Measurements from ENCODE around the gene MT2A.
"Not testable (repeated sequence)": the region's sequence is repeated elsewhere in the genome, so short reads cannot be mapped to it uniquely, and the experiment has no call there.

MT2A gene

DNA sequence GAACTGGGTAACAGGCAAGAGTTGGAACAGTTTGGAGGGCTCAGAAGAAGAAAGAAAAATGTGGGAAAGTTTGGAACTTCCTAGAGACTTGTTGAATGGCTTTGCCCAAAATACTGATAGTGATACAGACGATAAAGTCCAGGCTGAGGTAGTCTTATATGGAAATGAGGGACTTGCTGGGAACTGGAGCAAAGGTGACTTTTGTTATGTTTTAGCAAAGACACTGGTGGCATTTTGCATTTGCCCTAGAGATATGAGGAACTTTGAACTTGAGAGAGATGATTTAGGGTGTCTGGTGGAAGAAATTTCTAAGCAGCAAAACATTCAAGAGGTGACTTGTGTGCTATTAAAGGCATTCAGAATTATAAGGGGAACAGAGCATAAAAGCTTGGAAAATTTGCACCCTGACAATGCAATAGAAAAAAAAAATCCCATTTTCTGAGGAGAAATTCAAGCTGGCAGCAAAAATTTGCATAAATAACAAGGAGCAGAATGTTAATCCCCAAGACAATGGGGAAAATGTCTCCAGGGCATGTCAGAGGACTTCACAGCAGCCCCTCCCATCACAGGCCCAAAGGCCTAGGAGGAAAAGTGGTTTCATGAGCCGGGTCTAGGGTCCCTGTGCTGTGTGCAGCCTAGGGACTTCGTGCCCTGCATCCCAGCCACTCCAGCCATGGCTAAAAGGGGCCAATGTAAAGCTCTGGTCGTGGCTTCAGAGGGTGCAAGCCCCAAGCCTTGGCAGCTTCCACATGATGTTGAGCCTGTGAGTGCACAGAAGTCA, 13.5 kb downstream of the MT2A start:
- not testable (repeated sequence) for DNase-seq

DNA sequence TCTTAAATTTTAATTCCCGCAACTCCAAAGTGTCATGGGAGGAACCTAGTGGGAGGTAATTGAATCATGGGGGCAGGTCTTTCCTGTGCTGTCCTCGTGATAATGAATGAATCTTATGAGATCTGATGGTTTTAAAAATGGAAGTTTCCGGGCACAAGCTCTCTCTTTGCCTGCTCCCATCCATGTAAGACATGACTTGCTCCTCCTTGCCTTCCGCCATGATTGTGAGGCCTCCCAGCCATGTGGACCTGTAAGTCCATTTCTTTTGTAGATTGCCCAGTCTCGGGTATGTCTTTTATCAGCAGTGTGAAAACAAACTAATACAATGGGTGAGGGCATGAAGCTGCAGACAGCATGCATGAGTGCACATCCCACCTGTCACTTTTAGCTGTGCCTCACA, 14.8 kb downstream of the MT2A start:
- not testable (repeated sequence) for DNase-seq

DNA sequence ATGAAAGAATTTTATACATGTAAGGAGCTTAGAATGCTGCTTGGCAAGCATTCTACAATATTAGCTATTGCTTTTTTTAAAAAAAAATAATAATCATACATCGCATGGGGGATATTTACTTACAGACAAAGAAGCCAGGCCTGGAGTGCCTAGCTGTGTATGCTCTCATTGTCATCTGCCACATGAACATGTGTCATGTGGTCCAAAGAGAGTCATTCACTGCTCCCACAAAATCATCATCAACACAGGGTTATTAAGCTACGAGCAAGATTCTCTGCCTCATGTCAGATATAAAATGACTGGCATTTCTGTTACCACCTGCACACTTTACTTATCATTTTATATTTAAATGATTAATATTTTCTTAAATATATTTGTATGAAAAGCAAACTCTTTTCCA, 15.3 kb downstream of the MT2A start:
- no peak for DNase-seq

DNA sequence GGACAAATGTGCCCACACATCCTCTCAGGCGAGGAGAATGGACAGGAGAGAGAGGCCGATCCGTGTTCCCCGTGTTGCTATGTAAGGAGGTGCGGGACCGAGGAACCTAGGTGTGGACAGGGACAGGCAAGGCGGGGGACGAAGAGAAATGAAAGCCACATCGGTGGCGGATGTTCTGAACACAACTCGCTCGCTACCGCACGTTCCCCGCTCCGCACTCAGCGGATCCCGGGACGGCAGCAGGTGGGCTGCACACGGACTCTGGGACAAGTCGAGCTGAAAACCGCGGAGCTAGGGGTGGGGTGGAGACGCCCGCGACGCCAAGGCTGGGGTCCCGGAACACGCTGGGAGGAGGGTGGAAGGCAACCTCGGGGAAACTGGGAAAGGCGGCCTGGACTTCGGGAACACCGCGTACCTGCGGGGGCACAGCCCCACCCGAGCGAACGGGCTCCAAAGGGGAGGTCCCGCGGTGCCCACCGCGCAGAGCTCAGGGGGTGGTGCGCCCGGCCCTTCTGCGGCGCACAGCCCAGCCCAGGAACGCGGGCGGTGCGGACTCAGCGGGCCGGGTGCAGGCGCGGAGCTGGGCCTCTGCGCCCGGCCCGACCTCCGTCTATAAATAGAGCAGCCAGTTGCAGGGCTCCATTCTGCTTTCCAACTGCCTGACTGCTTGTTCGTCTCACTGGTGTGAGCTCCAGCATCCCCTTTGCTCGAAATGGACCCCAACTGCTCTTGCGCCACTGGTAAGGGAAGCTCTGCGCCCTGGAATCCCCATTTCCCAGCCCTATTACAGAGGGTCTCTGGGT, 17.0 kb downstream of the MT2A start, which contains the start of gene MT1E:
TSS of gene MT1E (plus strand) at position 642 of the 803 bp plus-strand sequence. CDS start at position 713, 71 bp downstream.
- no peak for DNase-seq

DNA sequence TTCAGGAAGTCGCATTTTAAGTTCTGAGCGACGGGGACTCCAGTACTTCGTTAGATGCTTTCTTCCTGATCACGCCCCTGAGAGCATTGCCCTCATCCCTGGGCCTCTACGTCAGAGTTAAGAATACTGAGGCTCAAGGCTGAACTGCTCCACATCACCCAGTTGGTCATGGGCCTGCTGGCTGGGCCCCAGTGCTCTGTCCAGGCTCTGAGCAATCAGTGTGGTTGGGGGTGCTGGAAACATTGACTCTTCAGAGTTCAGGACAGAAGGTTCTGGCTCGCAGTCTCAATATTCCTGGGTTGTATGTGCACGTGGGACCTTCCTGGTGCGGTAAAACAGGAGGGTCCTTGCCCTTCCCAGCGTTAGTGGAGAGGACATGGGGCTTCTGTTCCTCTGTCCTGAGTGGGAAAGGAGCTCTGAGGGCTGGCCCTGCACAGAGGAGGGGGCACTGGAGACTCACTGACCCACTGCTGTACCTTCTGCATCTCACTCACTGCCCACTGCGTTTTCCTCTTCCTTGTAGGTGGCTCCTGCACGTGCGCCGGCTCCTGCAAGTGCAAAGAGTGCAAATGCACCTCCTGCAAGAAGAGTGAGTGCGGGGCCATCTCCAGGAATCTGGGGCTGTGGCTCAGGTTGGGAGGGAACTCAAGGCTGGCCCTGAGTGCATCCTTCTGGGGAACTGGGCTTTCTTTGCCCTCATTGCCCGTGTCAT, 17.7 kb downstream of the MT2A start:
- DNase-seq, result no peak

DNA sequence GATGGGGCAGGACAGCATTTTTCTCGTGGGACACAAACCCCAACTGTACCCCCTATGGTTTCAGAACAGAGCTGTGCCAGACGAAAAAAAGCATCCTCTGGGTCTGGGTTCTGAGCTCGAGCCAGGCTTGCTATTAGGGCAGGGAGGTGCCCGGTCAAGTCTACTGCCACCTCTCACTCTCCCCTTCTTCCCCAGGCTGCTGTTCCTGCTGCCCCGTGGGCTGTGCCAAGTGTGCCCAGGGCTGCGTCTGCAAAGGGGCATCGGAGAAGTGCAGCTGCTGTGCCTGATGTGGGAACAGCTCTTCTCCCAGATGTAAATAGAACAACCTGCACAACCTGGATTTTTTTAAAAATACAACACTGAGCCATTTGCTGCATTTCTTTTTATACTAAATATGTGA, 18.3 kb downstream of the MT2A start:
- DNase-seq, result no peak

DNA sequence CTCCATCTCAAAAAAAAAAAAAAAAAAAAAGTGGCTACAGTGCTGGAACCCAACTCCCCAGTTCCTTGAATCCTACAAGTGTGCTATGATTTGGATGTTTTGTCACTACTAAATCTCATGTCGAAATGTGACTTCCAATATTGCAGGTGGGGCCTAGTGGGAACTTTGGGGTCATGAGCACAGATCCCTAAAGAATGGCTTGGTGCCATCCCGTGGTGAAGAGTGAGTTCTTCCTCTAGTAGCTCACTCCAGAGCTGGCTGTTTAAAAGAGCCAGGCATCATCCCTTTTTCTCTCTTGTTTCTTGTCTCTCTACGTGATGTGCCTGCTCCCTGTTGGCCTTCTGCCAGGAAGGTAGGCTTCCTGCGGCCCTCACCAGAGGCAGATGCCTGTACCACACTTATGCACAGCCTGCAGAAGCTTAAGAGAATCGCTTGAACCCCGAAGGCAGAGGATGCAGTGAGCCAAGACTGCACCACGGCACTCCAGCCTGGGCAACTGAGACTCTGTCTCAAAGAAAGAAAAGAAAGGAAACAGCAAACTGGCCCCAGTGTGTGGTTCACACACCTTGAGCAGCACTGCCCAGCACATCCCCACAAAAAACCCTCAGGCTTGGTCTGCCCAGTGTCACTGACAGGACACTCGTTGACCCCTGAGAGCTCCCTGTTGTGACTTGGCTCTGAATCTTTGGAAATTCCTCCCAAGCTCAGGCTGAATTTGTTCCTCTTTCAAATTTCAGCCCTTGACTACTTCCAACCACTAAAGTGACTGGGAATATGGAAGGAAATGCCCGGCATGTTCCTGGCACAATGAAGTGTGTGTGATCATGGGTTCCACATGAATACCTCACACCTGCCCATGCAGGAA, 20.3 kb downstream of the MT2A start:
- DNase-seq, result no peak

DNA sequence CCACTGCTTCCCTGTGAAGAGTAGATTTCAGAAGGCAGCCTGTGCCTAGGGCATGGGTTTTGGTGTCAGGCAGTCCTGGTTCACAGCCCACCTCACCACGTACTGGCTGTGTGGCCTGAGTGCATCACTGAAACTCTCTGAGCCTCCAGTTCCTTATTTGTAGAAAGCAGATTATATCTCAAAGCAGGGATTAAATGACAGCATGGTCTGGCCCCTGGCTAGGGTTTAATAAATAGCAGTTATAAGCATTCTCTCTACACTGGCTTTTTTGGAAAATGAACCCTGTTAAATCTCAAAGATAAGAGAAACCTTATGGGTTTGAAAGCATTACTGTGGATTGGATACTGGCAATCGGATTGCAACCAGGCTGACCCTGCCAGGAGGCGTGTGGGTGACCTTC, 21.1 kb downstream of the MT2A start:
- no peak for DNase-seq

DNA sequence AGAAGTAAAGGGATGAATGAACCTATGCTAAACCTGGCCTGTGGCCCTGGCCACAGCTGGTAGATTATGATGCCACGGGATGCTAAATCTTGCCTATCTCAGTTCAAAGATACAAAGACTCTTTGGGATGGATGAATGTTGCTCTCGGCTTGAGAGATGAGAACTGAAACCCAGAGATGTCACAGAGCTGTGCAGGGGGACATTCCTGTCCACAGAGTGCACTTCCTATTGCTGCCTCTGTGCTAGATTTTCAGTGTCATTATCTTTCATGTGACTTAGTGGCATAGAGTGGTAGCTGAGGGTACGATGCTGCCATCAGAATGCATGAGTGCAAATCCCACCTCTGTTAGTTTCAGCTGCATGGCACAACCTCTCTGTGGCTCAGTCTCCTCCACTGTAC, 21.8 kb downstream of the MT2A start:
- no peak for DNase-seq

DNA sequence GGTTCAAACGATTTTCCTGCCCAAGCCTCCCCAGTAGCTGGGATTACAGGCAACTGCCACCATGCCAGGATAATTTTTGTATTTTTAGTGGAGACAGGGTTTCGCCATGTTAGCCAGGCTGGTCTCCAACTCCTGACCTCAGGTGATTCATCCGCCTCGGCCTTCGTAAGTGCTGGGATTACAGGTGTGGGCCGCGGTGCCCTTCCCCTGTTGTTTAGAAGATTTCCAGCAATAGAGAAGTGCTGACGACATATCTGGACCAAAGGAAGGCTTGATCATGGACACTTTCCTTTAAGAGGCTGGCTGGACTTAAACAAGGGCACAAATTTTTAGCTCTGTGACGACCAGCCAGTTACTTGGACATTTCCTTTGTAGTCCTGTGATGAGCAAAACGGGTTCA, 22.8 kb downstream of the MT2A start:
- no peak for DNase-seq

DNA sequence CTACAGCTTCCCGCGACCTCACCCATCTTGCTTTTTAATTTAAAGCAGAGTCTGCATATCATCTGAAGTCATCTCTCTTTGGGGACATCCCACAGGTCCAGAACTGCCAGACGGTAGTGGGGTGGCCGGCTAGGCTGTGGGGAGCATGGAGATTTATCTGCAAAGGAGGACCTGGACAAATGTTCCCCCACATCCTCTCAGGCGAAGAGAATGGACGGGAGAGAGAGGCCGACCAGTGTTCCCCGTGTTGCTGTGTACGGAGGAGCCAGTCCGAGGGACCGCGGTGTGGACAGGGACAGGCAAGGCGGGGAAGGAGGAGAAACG, 23.4 kb downstream of the MT2A start:
- DNase-seq, result no peak

DNA sequence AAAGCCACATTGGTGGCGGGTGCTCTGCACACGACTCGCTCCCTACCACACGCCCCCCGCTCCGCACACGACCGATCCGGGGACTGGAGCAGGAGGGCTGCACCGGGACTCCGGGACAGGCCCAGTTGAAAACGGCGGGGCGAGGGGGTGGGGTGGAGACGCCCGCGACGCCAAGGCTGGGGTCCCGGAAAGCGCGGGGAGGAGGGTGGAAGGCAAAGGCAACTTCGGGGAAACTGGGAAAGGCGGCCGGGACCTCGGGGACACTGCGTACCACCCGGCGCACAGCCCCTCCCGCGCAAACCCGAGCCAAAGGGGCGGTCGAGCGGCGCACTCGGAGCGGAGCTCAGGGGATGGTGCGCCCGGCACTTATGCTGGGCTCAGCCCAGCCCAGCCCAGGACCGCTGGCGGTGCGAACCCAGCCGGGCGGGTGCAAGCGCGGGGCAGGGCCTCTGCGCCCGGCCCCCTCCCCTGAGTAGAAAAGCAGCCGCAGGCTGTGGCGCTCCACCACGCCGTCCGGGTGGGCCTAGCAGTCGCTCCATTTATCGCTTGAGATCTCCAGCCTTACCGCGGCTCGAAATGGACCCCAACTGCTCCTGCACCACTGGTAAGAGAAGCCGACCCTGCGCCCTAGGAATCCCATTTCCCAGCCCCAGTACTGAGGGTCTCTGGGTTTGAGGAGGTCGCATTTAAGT, 23.9 kb downstream of the MT2A start, which contains the start of gene MT1M:
TSS of gene MT1M (plus strand) at position 504 of the 692 bp plus-strand sequence. CDS start at position 577, 73 bp downstream.
- no peak for DNase-seq

DNA sequence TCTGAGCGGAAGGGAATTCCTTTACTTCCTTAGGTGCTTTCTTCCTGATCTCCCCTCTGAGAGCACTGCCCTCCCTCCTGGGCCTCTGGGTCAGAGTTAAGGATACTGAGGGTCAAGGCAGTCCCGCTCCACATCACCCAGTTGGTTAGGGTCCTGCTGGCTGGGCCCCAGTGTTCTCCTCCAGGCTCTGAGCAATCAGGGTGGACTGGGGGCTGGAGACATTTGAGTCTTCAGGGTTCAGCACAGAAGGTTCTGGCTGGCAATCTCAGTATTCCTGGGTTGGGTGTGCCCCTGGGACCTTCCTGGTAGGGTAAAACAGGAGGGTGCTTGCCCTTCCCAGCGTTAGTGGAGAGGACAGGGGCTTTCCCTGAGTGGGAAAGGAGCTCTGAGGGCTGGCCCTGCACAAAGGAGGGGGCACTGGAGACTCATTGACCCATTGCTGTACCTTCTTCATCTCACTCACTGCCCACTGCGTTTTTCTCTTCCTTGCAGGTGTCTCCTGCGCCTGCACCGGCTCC, 24.5 kb downstream of the MT2A start:
- no peak for DNase-seq

DNA sequence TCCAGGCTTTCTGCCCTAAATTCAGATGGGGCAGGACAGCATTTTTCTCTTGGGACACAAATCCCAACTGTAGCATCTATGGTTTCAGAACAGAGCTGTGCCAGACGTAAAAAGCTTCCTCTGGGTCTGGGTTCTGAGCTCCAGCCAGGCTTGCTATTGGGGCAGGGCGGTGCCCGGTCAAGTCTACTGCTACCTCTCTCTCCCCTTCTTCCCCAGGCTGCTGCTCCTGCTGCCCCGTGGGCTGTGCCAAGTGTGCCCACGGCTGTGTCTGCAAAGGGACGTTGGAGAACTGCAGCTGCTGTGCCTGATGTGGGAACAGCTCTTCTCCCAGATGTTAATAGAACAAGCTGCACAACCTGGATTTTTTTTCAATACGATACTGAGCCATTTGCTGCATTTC, 25.2 kb downstream of the MT2A start:
- DNase-seq, result no peak

DNA sequence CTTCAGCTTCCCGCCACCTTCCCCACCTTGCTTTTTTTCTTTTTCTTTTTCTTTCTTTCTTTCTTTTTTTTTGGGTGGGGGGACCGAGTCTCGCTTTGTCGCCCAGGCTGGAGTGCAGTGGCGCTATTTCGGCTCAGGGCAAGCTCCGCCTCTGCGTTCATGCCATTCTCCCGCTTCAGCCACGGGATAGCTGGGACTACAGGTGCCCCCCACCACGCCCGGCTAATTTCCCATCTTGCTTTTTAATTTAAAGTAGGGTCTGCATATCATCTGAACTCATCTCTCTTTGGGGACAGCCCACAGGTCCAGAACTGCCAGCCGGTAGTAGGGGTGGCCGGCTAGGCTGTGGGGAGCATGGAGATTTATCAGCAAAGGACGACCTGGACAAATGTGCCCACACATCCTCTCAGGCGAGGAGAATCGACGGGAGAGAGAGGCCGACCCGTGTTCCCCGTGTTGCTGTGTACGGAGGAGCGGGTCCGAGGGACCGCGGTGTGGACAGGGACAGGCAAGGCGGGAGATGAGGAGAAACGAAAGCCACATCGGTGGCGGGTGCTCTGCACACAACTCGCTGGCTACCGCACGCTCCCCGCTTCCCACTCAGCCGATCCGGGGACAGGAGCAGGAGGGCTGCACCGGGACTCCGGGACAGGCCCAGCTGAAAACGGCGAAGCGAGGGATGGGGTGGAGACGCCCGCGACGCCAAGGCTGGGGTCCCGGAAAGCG, 26.5 kb downstream of the MT2A start:
- DNase-seq, result no peak

DNA sequence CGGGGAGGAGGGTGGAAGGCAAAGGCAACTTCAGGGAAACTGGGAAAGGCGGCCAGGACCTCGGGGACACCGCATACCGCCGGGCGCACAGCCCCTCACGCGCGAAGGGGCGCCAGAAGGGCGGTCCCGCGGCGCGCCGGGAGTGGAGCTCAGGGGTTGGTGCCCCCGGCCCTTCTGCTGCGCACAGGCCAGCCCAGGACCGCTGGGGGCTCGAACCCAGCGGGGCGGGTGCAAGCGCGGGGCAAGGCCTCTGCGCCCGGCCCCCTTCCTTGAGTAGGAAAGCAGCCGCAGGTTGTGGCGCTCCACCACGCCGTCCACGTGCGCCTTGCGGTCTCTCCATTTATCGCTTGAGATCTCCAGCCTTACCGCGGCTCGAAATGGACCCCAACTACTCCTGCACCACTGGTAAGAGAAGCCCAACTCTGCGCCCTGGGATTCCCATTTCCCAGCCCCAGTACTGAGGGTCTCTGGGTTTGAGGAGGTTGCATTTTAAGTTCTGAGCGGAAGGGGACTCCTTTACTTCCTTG, 27.1 kb downstream of the MT2A start:
- DNase-seq, result no peak

DNA sequence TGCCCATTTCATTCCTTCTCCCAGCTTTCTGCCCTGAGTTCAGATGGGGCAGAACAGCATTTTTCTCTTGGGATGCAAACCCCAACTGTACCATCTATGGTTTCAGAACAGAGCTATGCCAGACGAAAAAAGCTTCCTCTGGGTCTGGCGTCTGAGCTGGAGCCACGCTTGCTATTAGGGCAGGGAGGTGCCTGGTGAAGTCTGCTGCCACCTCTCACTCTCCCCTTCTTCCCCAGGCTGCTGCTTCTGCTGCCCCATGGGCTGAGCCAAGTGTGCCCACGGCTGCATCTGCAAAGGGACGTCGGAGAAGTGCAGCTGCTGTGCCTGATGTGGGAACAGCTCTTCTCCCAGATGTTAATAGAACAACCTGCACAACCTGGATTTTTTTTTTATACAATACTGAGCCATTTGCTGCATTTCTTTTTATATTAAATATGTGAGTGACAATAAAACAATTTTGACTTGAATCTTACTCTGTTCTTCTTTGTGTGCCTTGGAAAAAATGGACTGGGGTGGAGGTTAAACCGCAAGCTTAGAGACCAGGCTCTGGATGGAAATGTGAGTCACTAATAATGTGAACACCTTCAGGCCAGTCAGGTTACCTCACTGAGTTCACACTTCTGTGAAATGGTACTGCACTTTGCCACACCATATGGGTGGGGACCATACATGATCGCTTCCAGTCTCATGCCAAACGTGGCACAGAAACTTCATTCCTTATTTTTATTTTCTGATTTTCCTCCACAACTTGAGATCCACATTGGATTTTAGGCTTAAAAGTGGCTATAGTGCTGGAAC, 28.4 kb downstream of the MT2A start:
- no peak for DNase-seq

DNA sequence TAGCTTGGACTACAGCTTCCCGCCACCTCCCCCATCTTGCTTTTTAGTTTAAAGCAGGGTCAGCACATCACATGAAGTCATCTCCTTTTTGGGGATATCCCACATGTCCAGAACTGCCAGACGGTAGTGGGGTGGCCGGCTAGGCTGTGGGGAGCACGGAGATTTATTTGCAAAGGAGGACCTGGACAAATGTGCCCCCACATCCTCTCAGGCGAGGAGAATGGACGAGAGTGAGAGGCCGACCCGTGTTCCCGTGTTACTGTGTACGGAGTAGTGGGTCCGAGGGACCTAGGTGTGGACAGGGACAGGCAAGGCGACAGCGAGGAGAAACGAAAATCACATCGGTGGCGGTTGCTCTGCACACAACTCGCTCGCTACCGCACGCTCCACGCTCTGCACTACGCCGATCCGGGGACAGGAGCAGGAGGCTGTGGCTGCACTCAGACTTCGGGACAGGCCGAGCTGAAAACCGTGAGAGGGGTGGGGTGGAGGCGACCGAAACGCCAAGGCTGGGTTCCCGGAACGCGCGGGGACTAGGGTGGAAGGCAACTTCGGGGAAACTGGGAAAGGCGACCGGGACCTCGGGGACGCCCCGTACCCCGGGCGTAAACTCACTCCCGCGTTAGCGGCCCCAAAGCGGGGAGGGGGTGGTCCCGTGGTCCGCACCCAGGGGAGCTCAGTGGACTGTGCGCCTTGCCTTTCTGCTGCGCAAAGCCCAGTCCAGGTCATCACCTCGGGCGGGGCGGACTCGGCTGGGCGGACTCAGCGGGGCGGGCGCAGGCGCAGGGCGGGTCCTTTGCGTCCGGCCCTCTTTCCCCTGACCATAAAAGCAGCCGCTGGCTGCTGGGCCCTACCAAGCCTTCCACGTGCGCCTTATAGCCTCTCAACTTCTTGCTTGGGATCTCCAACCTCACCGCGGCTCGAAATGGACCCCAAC, 29.7 kb downstream of the MT2A start, which contains the start of gene MT1A:
TSS of gene MT1A (plus strand) at position 853 of the 937 bp plus-strand sequence. CDS start at position 926, 73 bp downstream.
- no peak for DNase-seq
